Measurements from ENCODE around the gene SNTG2. TPM values are rescaled to one million over a fixed set of nuclear protein-coding genes. Genes with fewer than 3 reads are reported as not detected.

The SNTG2 gene
- total RNA-seq, 2 donors from 2014 or later: 0.72 to 1.0 TPM

GRCh38 chr2:1183300-1183699, 232.7 kb downstream of the SNTG2 start:
- Histone ChIP-seq H3K36me3 (no peaks in the 10 kb centered on the region), H3K4me1 (no peaks in the 10 kb centered on the region), H3K9ac (ENCODE audit: low read depth in 2 of 2, low read length in 2 of 2) (no peak overlapping the region), H3K27ac (no peak overlapping the region), H3K9me3 (no peaks in the 10 kb centered on the region), H3K4me3 (no peak overlapping the region), H3K27me3 (no peaks in the 10 kb centered on the region)
- no peak for DNase-seq
- intact Hi-C loops (cut with DNase I): no loop called here
- no peak for TF ChIP-seq CTCF (IDR thresholded peaks at IDR 0.05)

- Histone ChIP-seq H3K36me3 (no peaks in the 10 kb centered on the region), H3K9me3 (no peaks in the 10 kb centered on the region), H3K4me1 (no peaks in the 10 kb centered on the region), H3K27me3 (no peaks in the 10 kb centered on the region), H3K4me3 (no peak overlapping the region), H3K27ac (no peak overlapping the region), H3K9ac (ENCODE audit: low read depth in 2 of 2, low read length in 2 of 2) (no peak overlapping the region)
- DNase-seq: no peak
- intact Hi-C loops (cut with DNase I): no loop called here
- no peak for TF ChIP-seq CTCF (IDR thresholded peaks at IDR 0.05)
These were observed 235.8 kb downstream of the SNTG2 start for GRCh38 chr2:1186421-1186820.

- Histone ChIP-seq H3K27me3 (no peaks in the 10 kb centered on the region), H3K4me3 (no peak overlapping the region), H3K27ac (no peak overlapping the region), H3K36me3 (no peaks in the 10 kb centered on the region), H3K9me3 (no peaks in the 10 kb centered on the region), H3K9ac (ENCODE audit: low read depth in 2 of 2, low read length in 2 of 2) (no peak overlapping the region), H3K4me1 (no peaks in the 10 kb centered on the region)
- TF ChIP-seq CTCF (IDR thresholded peaks at IDR 0.05): no peak
- intact Hi-C loops (cut with DNase I): no loop called here
- no peak for DNase-seq
These were observed 236.5 kb downstream of the SNTG2 start for GRCh38 chr2:1187189-1187588.

- Histone ChIP-seq H3K9ac (ENCODE audit: low read depth in 2 of 2, low read length in 2 of 2) (no peak overlapping the region), H3K36me3 (no peaks in the 10 kb centered on the region), H3K4me3 (no peak overlapping the region), H3K9me3 (no peaks in the 10 kb centered on the region), H3K4me1 (no peaks in the 10 kb centered on the region), H3K27ac (no peak overlapping the region), H3K27me3 (no peaks in the 10 kb centered on the region)
- no peak for TF ChIP-seq CTCF (IDR thresholded peaks at IDR 0.05)
- no peak for DNase-seq
- intact Hi-C loops (cut with DNase I): no loop called here
These were observed 241.5 kb downstream of the SNTG2 start for GRCh38 chr2:1192121-1192520.

- H3K27me3 ChIP-seq: no peaks in the 10 kb centered on the region
- intact Hi-C loops (cut with DNase I): no loop called here
- no peak for DNase-seq
These were observed 243.2 kb downstream of the SNTG2 start for GRCh38 chr2:1193801-1194200.

More at GRCh38 chr2:1193801-1194200, 243.2 kb downstream of the SNTG2 start:
- no peak overlapping the region for H3K27ac ChIP-seq
- TF ChIP-seq CTCF (IDR thresholded peaks at IDR 0.05): no peak
- H3K36me3 ChIP-seq: no peaks in the 10 kb centered on the region
- no peaks in the 10 kb centered on the region for H3K9me3 ChIP-seq
- no peak overlapping the region for H3K4me3 ChIP-seq
- no peak overlapping the region for H3K9ac ChIP-seq (ENCODE audit: low read depth in 2 of 2, low read length in 2 of 2)
- no peaks in the 10 kb centered on the region for H3K4me1 ChIP-seq
